HG03378 (cell line): ENCODE data around the gene RARB.

Experiments used
- ATAC-seq: cut with Tn5 transposase; IDR thresholded peaks from one replicate; pipeline ENCODE4 v1.9.1; 2021; ENCODE audit warnings: mild to moderate bottlenecking, moderate library complexity; ENCODE audit not compliant: unreplicated experiment

RARB gene

GRCh38 chr3:25447285-25447684 is 19.2 kb downstream of the RARB start:
- no peak for ATAC-seq

GRCh38 chr3:25447925-25448324 is 19.9 kb downstream of the RARB start:
- ATAC-seq = no peak

DNA sequence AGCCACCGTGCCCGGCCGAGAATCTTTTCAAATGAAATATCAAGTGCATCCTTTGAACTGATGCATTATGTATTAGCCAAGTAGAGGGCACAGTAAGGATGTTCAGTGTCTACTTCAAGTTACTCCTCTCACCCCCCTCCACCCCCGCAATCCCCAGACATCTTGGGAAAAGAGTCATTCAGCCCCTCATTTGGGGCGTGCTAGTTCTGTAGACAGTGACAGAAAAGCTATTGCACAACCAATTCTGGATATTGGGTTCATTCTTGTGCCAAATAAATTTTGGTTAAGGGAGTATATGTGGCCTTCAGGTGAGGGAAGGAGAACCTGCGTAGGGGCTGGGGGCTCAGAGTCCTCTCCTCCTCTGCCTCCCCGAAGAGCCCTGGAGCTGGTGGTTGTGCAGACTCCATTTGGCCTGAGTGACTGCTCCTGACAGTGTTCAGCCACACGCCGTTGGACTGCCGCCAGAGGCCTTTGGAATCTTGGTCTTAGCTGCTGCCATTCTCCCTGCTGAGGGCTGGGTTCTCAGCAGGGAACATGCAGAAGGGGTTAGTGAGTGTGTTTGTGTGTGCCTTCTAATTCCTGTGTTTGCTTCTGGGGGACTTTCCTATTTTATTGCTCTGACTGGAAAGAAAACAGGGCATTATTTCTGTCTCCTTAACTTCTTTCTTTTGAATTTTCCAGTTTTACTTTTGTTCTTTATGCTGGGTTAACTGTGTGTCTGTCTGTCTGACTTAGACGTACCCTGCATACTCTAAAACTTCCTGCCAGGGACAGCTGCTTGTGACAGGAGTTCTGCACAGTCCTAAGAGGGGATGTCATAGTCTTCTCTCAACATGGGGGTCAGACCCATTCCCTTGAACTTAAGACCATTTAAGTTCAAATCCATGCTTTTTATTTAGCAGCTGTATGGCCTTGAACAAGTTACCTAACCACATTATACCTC is 21.0 kb downstream of the RARB start:
- ATAC-seq = no peak

GRCh38 chr3:25449857-25450256 is 21.8 kb downstream of the RARB start:
- ATAC-seq = no peak

DNA sequence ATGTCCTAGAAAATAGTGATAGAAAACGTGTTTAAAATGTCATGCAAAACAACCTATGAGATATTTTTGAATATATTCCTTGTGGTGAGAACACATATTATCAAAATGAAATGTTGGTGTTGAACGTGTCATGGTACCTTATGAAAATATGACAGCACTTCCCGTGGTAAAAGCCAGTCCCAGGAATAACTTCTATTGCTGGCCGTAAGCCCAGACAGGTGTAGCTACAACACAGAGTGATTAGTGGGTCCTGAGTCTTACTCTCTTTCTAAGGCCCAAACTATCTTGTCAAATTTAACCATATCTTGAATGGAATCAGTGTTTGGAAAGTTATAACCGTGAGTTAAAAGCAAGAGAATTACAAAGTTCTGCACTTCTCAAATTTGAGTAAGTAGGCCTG is 24.1 kb downstream of the RARB start:
- no peak for ATAC-seq

GRCh38 chr3:25452740-25453139 is 24.7 kb downstream of the RARB start:
- no peak for ATAC-seq

DNA sequence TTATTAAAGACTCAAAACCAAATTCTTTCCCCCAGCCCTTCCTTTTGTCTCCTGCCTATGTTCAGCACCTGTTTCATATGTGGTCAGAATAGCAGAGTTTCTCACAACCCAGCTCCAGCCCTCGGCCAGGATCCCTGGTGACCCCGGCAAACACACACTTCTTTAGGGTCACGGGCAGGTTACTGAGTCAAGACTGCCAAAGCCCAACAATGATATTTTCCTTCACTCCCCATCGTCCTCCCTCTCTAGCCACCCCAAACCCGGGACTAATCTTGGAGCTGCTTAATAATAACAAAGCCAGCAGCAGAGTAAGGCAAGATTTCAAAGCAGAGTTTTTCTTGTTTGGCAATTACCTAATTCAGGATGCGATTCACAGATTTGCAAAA is 25.5 kb downstream of the RARB start:
- no peak for ATAC-seq

- no peak for ATAC-seq
These were observed 26.2 kb downstream of the RARB start for GRCh38 chr3:25454005-25454927.

- ATAC-seq = no peak
These were observed 27.5 kb downstream of the RARB start for GRCh38 chr3:25455441-25456132.

DNA sequence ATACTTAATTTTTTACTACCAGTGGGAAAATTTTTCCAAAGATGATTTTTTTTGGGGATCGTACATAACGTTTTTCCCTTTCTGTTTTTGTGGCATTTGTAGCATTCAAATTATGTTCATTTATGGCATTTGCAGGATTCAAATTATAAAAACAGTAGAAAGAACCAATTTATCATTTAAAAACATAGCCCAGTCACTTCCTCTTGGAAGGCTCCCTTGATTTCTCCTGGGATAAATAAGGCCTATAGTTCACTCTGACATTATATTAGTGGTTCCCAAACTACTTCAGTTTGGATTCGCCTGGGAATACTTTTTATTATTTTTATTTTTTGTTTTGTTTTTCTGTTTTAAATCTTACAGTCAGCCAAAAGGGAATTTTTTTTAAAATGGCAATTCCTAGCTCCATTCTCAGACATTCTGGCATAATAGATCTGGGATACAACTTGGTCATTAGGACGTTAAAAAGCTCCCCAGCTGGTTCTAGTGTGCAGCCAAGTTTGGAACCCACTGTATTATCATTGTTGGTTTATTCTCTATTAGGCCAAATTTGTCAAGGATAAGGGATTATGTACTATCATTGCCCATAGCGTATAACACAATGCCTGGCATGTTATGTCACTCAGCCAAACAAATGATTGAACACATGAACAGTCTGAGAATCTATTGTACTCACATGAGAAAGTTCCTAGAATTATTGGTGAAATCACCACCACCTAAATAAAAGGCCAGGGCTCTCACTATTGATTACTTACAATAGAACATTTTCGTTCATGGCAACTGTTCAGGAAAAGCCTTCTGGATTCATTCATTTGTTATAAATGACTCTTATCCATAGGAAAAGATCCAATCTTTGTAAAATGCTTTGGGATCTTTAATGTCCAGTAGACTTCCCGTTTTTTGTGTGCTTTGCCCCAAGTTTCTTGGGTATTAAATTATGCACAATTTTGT is 28.9 kb downstream of the RARB start:
- ATAC-seq = no peak

DNA sequence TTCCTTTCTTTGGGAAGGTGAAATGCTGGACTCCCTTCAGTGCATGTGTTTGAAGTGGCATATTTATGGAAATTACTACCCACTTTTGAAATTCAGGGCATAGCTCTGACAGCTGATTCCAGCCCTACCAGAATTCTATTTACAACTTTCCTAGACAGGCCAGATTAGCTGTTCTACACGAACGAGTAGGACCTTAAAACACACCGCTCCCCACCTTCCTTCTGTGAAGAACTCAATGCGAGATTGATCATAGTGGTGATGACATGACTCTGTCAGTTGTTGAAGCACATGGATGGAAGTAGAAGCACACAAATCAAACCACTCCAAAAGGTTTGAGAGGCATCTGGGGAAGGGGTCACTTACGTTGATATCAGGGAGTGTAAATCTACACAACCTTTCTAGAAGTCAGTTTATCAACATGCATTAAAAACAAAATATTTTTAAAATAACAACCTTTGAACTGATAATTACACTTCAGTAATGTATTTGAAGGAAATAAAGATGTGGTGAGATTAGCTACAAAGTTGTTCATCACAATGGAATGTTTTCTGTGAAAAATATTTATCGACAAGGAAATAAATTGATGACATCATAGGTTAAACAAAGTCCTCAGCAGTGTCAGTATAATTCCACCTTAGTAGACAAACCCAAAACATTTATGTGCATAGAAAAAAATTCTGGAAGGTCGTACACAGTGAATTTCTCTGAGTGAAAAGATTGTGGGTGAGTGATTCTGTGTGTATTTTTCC is 29.8 kb downstream of the RARB start:
- ATAC-seq = no peak

DNA sequence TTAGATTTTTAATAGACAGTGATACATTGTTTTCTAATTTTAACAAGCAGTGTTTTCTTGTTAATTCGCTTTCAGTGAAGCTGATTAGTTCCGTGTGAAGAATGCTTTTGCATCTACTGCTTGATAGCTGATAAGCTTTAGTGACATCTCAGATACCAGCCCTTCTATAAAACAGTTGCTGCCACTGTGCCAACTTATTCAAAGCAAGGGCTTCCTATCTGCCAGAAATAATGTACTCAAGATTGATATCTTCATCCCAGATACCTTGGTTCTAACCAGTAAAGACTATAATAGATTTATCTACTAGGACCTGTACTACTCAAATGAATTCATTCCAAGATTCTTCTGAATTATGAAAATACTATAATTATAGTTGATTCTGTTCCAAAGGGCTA is 30.4 kb downstream of the RARB start:
- no peak for ATAC-seq

DNA sequence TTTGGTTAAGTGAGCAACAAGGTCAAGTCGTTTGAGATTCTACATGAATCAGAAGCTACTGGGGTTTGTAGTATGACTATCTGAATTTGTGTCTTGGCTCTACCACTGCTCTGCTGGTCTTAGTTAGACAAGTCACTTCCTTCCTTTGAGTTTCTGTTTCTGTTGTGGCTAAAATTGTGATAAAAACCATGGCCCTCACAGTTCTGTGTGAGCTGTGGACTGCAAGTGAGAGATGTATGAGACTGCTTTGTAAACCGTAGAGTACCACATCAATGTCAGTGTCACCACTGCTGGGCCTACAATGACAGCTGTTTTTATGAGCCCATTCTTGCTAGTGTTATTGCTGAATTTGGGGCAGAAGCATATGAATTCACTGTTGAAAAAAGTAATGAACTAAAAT is 32.7 kb downstream of the RARB start:
- peak; percentile 99 for ATAC-seq

DNA sequence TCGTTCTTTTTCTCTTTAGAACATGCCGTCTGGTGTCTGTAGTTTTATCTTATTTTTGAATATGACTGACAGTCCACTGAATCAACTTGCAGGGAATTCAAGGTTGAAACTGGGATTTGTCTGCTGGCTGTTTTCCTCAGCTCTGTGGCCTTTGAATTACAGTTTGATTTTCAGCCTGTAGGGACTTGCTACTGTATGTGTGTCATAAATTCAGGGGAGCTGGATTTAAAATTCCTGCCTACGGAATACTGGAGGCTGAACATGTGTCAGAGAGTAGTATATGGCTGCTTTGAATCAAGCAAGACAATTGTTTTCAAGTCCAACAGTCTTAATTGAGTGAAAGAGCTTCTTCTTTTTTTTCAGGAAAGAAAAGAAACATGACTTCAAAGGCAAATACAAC is 33.9 kb downstream of the RARB start:
- no peak for ATAC-seq

GRCh38 chr3:25462495-25462894 is 34.4 kb downstream of the RARB start:
- ATAC-seq = no peak

DNA sequence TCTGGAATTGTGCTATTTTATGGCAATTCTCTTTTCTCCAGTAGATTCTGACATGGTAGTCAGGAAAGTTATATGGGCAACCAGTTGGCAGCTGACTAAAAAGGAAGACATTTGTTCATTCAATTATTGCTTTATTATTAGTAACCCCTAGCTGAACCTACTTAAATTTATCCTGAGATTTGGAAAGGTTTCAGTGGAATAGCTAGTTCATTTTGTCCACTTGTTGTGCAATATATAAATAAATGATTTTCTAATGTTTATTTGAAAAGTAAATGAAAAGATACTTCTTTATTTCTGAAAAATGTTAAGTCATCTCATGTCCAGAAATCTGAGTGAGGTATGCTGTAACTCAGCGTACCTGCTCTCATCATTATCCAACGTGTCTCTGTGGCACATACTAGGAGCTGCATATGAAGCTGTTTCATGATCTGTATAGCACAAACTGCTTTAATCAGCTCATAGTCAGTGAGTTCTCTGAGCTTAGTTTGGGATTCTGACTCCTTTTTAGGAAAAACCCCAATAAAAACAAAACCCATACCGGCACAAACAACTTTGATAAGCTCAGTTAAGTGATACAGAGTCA is 35.9 kb downstream of the RARB start:
- ATAC-seq = no peak

DNA sequence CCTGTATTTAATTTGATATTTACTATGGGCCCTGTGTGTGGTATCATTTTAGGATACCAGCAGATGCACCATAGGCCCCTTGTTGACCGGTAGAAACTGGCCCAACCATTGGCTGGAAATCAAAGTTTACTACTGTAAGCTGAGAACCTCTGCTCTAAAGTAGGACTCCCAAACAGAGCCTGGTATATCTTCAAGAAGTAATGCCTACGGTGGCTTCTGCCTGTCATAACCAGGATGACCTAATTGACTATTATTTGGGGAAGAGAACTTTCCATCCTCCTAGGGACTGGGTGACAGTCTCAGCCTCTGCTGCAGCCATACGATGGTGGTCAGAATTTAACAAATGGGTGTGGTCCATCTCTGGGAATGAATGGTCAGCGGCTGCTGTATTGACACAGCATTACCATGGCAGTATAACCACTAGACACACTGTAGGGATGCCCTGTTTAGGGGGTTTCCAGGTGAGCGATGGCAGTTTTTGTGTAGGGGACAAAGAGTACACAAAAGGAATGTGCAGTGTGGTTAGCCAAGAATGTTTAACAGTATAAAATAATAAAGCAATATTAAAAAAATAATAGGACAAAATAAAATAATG is 37.3 kb downstream of the RARB start:
- no peak for ATAC-seq

- ATAC-seq = no peak
These were observed 40.8 kb downstream of the RARB start for GRCh38 chr3:25468866-25469319.

GRCh38 chr3:25469558-25469957 is 41.5 kb downstream of the RARB start:
- no peak for ATAC-seq
